ENCODE data around the gene ZBTB26.

ZBTB26 gene

DNA sequence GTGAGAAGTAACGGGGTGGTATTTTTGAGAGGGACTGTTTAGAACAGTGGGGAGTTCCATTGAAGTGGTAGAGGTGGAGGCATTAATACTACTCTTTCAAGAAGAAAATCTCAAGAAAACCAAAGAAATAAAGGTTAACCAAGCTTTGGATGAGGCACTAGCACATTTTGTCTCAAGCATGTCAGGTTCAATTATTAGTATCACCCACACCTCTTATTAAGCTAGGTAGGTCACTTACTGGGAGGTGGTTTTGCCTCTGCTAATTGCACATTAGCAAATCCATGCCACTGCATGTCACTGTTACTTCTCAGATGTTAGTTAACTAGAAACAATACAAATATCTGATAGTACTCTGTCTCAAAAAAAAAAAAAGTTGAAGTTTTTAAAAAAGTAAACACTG is 19.7 kb upstream of the ZBTB26 start:
- 80% methylated on average over 1 of the region's 1 CpG for WGBS (ENCODE audit: insufficient coverage)
- H3K27me3 ChIP-seq (replicated peaks in 2 of 5; ENCODE audit: control insufficient read depth in 4 of 5, insufficient read depth in 5 of 5, low read length in 4 of 5): no peaks in the 10 kb centered on the region
- ChIA-PET CTCF (no interaction called here), POLR2A (interaction anchor here (0.6 kb wide), 1 partner anchor 23 kb away, joined by 4 read pairs; no protein-coding TSS in a partner anchor)
- H3K4me1 ChIP-seq (ENCODE audit: control extremely low read depth in 1 of 4, control insufficient read depth in 4 of 4, insufficient read depth in 4 of 4, low read length in 3 of 4): peaks cover 0 to 11% (median 2%) of the 10 kb centered on the region in 4 experiments
- no peak overlapping the region for H3K4me3 ChIP-seq (ENCODE audit: control insufficient read depth in 1 of 7, extremely low read depth in 1 of 7, insufficient read depth in 4 of 7, low read depth in 2 of 7, low read length in 6 of 7)
- no peaks in the 10 kb centered on the region for H3K36me3 ChIP-seq (ENCODE audit: control insufficient read depth in 4 of 4, insufficient read depth in 4 of 4, low read length in 3 of 4)
- H3K27ac ChIP-seq (ENCODE audit: insufficient read depth in 1 of 2, low read depth in 1 of 2, low read length in 2 of 2, poor library complexity in 1 of 2, severe bottlenecking in 2 of 2): no peak overlapping the region
- no peak for DNase-seq
- H3K9me3 ChIP-seq (ENCODE audit: control extremely low read depth in 1 of 5, control insufficient read depth in 4 of 5, insufficient read depth in 2 of 5, low read depth in 1 of 5, low read length in 4 of 5): no peaks in the 10 kb centered on the region

DNA sequence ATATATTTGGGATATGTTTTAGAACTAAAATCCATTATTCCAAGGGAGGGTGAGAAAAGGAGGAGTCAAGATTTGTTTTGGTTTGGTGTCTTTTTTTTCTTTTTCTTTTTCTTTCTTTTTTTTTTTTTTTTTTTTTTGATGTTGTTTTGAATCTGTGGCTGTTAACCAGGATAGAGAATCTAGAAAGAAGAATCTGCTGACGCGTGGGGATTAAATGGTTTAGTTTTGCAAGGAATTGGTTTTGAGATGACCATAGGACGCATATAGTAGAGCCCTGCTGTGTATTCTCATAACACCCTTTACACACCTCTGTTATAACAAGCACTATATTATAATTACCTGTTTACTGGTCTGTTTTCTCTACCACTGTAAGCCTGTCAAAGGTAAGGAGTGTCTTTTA is 19.0 kb upstream of the ZBTB26 start:
- H3K4me3 ChIP-seq (ENCODE audit: control insufficient read depth in 1 of 7, extremely low read depth in 1 of 7, insufficient read depth in 4 of 7, low read depth in 2 of 7, low read length in 6 of 7): no peak overlapping the region
- CTCF ChIA-PET: no interaction called here
- no peak for DNase-seq

DNA sequence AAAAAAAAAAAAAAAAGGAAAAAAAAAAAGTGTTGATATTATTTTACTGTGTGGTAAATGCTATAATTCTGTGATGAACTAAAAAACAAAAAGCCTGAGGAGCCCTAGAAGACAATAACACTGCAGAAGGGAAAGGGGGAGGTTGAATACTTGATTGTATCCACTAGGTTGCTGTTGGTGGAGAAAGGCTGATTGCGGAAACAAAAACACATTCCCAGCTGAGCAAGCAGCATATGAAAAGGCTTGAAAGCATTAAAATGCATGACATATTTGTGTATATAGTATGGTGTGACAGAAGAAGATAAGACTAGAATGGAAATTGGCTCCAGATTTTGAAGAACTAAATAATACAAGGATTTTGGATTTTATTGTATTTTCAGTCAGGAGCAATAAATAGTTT is 18.4 kb upstream of the ZBTB26 start:
- CTCF ChIA-PET: no interaction called here
- DNase-seq: no peak
- H3K36me3 ChIP-seq (ENCODE audit: control insufficient read depth in 4 of 4, insufficient read depth in 4 of 4, low read length in 3 of 4): no peaks in the 10 kb centered on the region
- H3K9me3 ChIP-seq (ENCODE audit: control extremely low read depth in 1 of 5, control insufficient read depth in 4 of 5, insufficient read depth in 2 of 5, low read depth in 1 of 5, low read length in 4 of 5): no peaks in the 10 kb centered on the region
- POLR2A ChIA-PET: no interaction called here
- H3K4me1 ChIP-seq (ENCODE audit: control extremely low read depth in 1 of 4, control insufficient read depth in 4 of 4, insufficient read depth in 4 of 4, low read length in 3 of 4): peaks cover 0 to 12% (median 3%) of the 10 kb centered on the region in 4 experiments
- no peak overlapping the region for H3K27ac ChIP-seq (ENCODE audit: insufficient read depth in 1 of 2, low read depth in 1 of 2, low read length in 2 of 2, poor library complexity in 1 of 2, severe bottlenecking in 2 of 2)
- WGBS (ENCODE audit: insufficient coverage): 100% methylated on average over 1 of the region's 1 CpG
- no peaks in the 10 kb centered on the region for H3K27me3 ChIP-seq (replicated peaks in 2 of 5; ENCODE audit: control insufficient read depth in 4 of 5, insufficient read depth in 5 of 5, low read length in 4 of 5)
- no peak overlapping the region for H3K4me3 ChIP-seq (ENCODE audit: control insufficient read depth in 1 of 7, extremely low read depth in 1 of 7, insufficient read depth in 4 of 7, low read depth in 2 of 7, low read length in 6 of 7)

More for the DNA sequence above, 19.0 kb upstream of the ZBTB26 start:
- H3K27ac ChIP-seq (ENCODE audit: insufficient read depth in 1 of 2, low read depth in 1 of 2, low read length in 2 of 2, poor library complexity in 1 of 2, severe bottlenecking in 2 of 2): no peak overlapping the region
- no peaks in the 10 kb centered on the region for H3K9me3 ChIP-seq (ENCODE audit: control extremely low read depth in 1 of 5, control insufficient read depth in 4 of 5, insufficient read depth in 2 of 5, low read depth in 1 of 5, low read length in 4 of 5)
- WGBS (ENCODE audit: insufficient coverage): no CpG with 5 or more reads among the region's 3 CpGs
- peaks cover 0 to 12% (median 2%) of the 10 kb centered on the region in 4 experiments for H3K4me1 ChIP-seq (ENCODE audit: control extremely low read depth in 1 of 4, control insufficient read depth in 4 of 4, insufficient read depth in 4 of 4, low read length in 3 of 4)
- H3K27me3 ChIP-seq (replicated peaks in 2 of 5; ENCODE audit: control insufficient read depth in 4 of 5, insufficient read depth in 5 of 5, low read length in 4 of 5): no peaks in the 10 kb centered on the region
- H3K36me3 ChIP-seq (ENCODE audit: control insufficient read depth in 4 of 4, insufficient read depth in 4 of 4, low read length in 3 of 4): no peaks in the 10 kb centered on the region
- POLR2A ChIA-PET: no interaction called here

DNA sequence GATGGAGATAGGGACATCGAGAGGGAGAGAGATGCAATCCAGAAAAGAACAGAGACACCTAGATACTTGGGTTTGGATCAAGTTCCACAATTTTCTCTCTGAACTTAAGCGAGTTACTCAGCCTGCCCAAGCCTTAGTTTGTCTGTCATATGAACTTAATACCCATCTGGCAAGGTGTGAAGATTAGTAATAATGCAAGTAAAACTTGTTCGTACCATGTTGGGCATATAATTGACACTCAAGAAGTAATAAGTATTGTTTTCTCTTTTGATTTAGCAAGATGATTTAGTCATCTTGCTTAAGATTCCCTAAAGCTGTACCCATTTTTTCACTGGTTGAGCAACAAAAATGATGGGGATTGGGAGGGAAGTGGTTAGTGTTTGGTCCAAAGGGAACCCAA is 17.0 kb upstream of the ZBTB26 start:
- Histone ChIP-seq H3K36me3 (ENCODE audit: control insufficient read depth in 4 of 4, insufficient read depth in 4 of 4, low read length in 3 of 4) (no peaks in the 10 kb centered on the region), H3K4me1 (ENCODE audit: control extremely low read depth in 1 of 4, control insufficient read depth in 4 of 4, insufficient read depth in 4 of 4, low read length in 3 of 4) (peaks cover 0 to 5% (median 2%) of the 10 kb centered on the region in 4 experiments), H3K27me3 (replicated peaks in 2 of 5; ENCODE audit: control insufficient read depth in 4 of 5, insufficient read depth in 5 of 5, low read length in 4 of 5) (no peaks in the 10 kb centered on the region), H3K27ac (ENCODE audit: insufficient read depth in 1 of 2, low read depth in 1 of 2, low read length in 2 of 2, poor library complexity in 1 of 2, severe bottlenecking in 2 of 2) (no peak overlapping the region), H3K4me3 (ENCODE audit: control insufficient read depth in 1 of 7, extremely low read depth in 1 of 7, insufficient read depth in 4 of 7, low read depth in 2 of 7, low read length in 6 of 7) (no peak overlapping the region), H3K9me3 (ENCODE audit: control extremely low read depth in 1 of 5, control insufficient read depth in 4 of 5, insufficient read depth in 2 of 5, low read depth in 1 of 5, low read length in 4 of 5) (no peaks in the 10 kb centered on the region)
- 92% methylated on average over 2 of the region's 3 CpGs for WGBS (ENCODE audit: insufficient coverage)
- CTCF ChIA-PET: interaction anchor here (1.0 kb wide), 1 partner anchor 16 kb away, joined by 4 read pairs; no protein-coding TSS in a partner anchor
- POLR2A ChIA-PET: no interaction called here
- DNase-seq: no peak

DNA sequence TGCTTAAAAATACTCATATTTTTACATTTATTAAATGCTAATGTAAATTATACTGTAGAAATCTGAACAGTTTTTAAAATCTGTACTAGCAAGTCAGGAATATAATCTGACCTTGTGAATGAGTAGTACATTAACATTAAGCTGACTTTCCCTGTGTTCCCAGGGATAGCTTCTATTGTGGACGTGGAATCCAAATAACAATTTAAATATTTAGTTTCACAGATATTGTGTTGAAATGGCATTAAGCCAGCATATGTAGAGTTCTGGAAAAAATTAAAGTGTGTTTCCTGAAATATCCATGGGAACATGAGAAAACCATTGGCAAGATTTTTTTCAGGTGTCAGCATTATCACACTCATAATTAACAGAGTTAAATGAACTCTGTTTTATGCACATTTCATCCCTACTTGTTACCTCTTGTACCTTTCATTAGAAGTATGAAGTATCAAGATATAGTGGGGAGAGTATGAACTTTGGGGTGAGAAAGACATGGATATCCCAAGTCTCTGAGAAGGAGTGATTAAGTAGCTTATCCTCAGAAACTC is 15.2 kb upstream of the ZBTB26 start:
- ChIA-PET POLR2A (no interaction called here), CTCF (no interaction called here)
- Histone ChIP-seq H3K27me3 (replicated peaks in 2 of 5; ENCODE audit: control insufficient read depth in 4 of 5, insufficient read depth in 5 of 5, low read length in 4 of 5) (no peaks in the 10 kb centered on the region), H3K4me1 (ENCODE audit: control extremely low read depth in 1 of 4, control insufficient read depth in 4 of 4, insufficient read depth in 4 of 4, low read length in 3 of 4) (peaks cover 5 to 15% (median 9%) of the 10 kb centered on the region in 4 experiments), H3K9me3 (ENCODE audit: control extremely low read depth in 1 of 5, control insufficient read depth in 4 of 5, insufficient read depth in 2 of 5, low read depth in 1 of 5, low read length in 4 of 5) (no peaks in the 10 kb centered on the region), H3K36me3 (ENCODE audit: control insufficient read depth in 4 of 4, insufficient read depth in 4 of 4, low read length in 3 of 4) (no peaks in the 10 kb centered on the region), H3K4me3 (ENCODE audit: control insufficient read depth in 1 of 7, extremely low read depth in 1 of 7, insufficient read depth in 4 of 7, low read depth in 2 of 7, low read length in 6 of 7) (no peak overlapping the region), H3K27ac (ENCODE audit: insufficient read depth in 1 of 2, low read depth in 1 of 2, low read length in 2 of 2, poor library complexity in 1 of 2, severe bottlenecking in 2 of 2) (no peak overlapping the region)
- no peak for DNase-seq
- WGBS (ENCODE audit: insufficient coverage): no CpG with 5 or more reads among the region's 1 CpG

DNA sequence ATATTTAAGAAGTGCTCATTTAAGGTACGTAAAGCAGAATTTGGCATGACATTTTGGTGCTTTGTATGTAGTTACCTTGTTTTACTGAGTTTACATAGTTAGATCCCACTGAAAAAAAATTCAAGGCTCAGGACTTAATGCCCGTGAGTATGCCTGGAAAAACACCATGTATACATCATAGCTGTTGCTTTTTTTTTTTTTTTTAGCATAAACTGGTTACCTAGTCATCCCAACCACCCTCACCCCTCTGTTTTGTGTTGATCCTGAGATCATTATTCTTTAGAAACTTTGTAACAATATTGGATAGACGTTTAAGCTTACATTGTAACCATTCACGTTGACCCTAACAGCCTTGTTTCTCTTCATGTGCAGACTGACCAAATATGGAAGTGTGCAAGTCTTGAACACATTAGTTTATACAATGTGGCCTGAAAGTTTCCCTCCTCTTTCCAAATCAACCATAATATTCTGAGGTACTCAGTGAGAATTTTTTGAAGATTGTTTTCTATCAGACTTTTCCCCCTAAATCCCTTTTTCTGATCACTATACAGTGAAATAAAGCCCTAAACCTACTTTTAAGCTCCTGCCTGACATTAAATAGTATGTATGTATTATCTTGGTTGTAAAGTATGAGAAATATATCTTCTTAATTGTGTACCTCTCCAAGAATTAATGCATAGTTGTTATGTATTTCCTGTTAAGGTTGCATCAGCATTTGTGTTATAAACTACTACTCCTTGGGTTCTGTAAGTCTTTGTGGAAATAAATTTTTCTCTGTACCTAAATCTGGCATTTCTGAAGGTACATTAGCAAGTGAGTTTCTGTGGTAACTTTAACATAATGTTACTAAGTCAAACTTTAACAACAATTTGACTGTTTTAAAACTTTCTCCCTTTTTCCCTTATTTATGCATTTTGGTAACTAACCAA is 13.9 kb upstream of the ZBTB26 start:
- Histone ChIP-seq H3K27me3 (replicated peaks in 2 of 5; ENCODE audit: control insufficient read depth in 4 of 5, insufficient read depth in 5 of 5, low read length in 4 of 5) (no peaks in the 10 kb centered on the region), H3K36me3 (ENCODE audit: control insufficient read depth in 4 of 4, insufficient read depth in 4 of 4, low read length in 3 of 4) (no peaks in the 10 kb centered on the region), H3K4me3 (ENCODE audit: control insufficient read depth in 1 of 7, extremely low read depth in 1 of 7, insufficient read depth in 4 of 7, low read depth in 2 of 7, low read length in 6 of 7) (no peak overlapping the region), H3K4me1 (ENCODE audit: control extremely low read depth in 1 of 4, control insufficient read depth in 4 of 4, insufficient read depth in 4 of 4, low read length in 3 of 4) (peaks cover 6 to 22% (median 15%) of the 10 kb centered on the region in 4 experiments), H3K27ac (ENCODE audit: insufficient read depth in 1 of 2, low read depth in 1 of 2, low read length in 2 of 2, poor library complexity in 1 of 2, severe bottlenecking in 2 of 2) (peak overlapping the region in 1 of 2 experiments; percentile 7), H3K9me3 (ENCODE audit: control extremely low read depth in 1 of 5, control insufficient read depth in 4 of 5, insufficient read depth in 2 of 5, low read depth in 1 of 5, low read length in 4 of 5) (no peaks in the 10 kb centered on the region)
- POLR2A ChIA-PET: no interaction called here
- WGBS (ENCODE audit: insufficient coverage): 100% methylated on average over 1 of the region's 4 CpGs
- no peak for DNase-seq
- CTCF ChIA-PET: interaction anchor here (1.3 kb wide), 1 partner anchor 27 kb away, joined by 3 read pairs; no protein-coding TSS in a partner anchor

Measured in common myeloid progenitor, CD34-positive (primary cell).